ENCODE results near the gene ATP5F1A. TPM values are rescaled to one million over a fixed set of nuclear protein-coding genes. Genes with fewer than 3 reads are reported as not detected.
A peak's percentile ranks its signal among the peaks of the same experiment; 100 is the strongest.

ATP5F1A gene
- total RNA-seq, 4 donors from 2014 or later = 355 to 540 (median 419) TPM

- intact Hi-C loops (cut with DNase I; ENCODE audit: low total_unique reads) = no loop called here
- peak in 1 of 2 donors; percentile 52 for DNase-seq (ENCODE audit: low spot score in 2 of 2)
- TF ChIP-seq CTCF (IDR thresholded peaks at IDR 0.05) (no peak), POLR2A (IDR thresholded peaks at IDR 0.05) (no peak)
- WGBS, 2 donors = 77 to 86% methylated on average over 5 of the region's 5 CpGs
- no peak overlapping the region for H3K4me3 ChIP-seq (ENCODE audit: low read depth, poor library complexity, severe bottlenecking)
These were observed 57.9 kb downstream of the ATP5F1A start for GRCh38 chr18:46040033-46040746.

GRCh38 chr18:46037512-46038305, 60.4 kb downstream of the ATP5F1A start:
- H3K4me3 ChIP-seq (ENCODE audit: low read depth, poor library complexity, severe bottlenecking) = no peak overlapping the region
- TF ChIP-seq CTCF (IDR thresholded peaks at IDR 0.05) (no peak), POLR2A (IDR thresholded peaks at IDR 0.05) (no peak)
- intact Hi-C loops (cut with DNase I; ENCODE audit: low total_unique reads) = no loop called here
- DNase-seq (ENCODE audit: low spot score in 2 of 2) = peak in 1 of 2 donors; percentile 43
- 78 to 83% methylated on average over 9 of the region's 9 CpGs for WGBS, 2 donors

GRCh38 chr18:46035696-46036680, 62.1 kb downstream of the ATP5F1A start:
- no peak for TF ChIP-seq POLR2A (IDR thresholded peaks at IDR 0.05)
- TF ChIP-seq CTCF (IDR thresholded peaks at IDR 0.05) = no peak
- no peak overlapping the region for H3K4me3 ChIP-seq (ENCODE audit: low read depth, poor library complexity, severe bottlenecking)
- WGBS, 2 donors = 95 to 100% methylated on average over 2 of the region's 2 CpGs
- DNase-seq (ENCODE audit: low spot score in 2 of 2) = no peak
- intact Hi-C loops (cut with DNase I; ENCODE audit: low total_unique reads) = no loop called here

GRCh38 chr18:46034230-46034629, 63.9 kb downstream of the ATP5F1A start:
- no peak for DNase-seq (ENCODE audit: low spot score in 2 of 2)
- TF ChIP-seq CTCF (IDR thresholded peaks at IDR 0.05) = no peak
- TF ChIP-seq POLR2A (IDR thresholded peaks at IDR 0.05) = no peak
- intact Hi-C loops (cut with DNase I; ENCODE audit: low total_unique reads) = no loop called here
- H3K4me3 ChIP-seq (ENCODE audit: low read depth, poor library complexity, severe bottlenecking) = no peak overlapping the region
- WGBS, 2 donors = 29 to 33% methylated on average over 1 of the region's 1 CpG

GRCh38 chr18:46031741-46032140, 66.4 kb downstream of the ATP5F1A start:
- WGBS, 2 donors = 84 to 96% methylated on average over 4 of the region's 4 CpGs
- intact Hi-C loops (cut with DNase I; ENCODE audit: low total_unique reads) = no loop called here
- H3K4me3 ChIP-seq (ENCODE audit: low read depth, poor library complexity, severe bottlenecking) = no peak overlapping the region
- TF ChIP-seq CTCF (IDR thresholded peaks at IDR 0.05) (no peak), POLR2A (IDR thresholded peaks at IDR 0.05) (no peak)
- DNase-seq (ENCODE audit: low spot score in 2 of 2) = no peak

Measured in lower leg skin (tissue), 4 donors.